ENCODE results near the gene GLDC. TPM values are rescaled to one million over a fixed set of nuclear protein-coding genes. Genes with fewer than 3 reads are reported as not detected.
"Not testable (repeated sequence)": the region's sequence is repeated elsewhere in the genome, so short reads cannot be mapped to it uniquely, and the experiment has no call there.

Gene GLDC
- total RNA-seq: not detected

GRCh38 chr9:6645355-6646292 is at the start of gene GLDC:
TSS of gene GLDC (minus strand) at chr9:6645729. CDS start at chr9:6645499, 230 bp downstream.
- no peaks in the 10 kb centered on the region for H3K9me3 ChIP-seq
- peaks cover 16% of the 10 kb centered on the region for H3K4me1 ChIP-seq
- H3K27me3 ChIP-seq: peaks cover 0 to 7% of the 10 kb centered on the region in 2 donors
- TF ChIP-seq POLR2A (IDR thresholded peaks at IDR 0.05) (peak in 1 of 3 donors; percentile 12), CTCF (IDR thresholded peaks at IDR 0.05) (no peak)
- DNase-seq (peak; percentile 49 to 77 (median 66)), ATAC-seq (peak; percentile 89)
- H3K4me3 ChIP-seq: peak within 1 kb of the TSS in 1 of 2 donors; percentile 28
- no peaks in the 10 kb centered on the region for H3K36me3 ChIP-seq (replicated peaks in 1 of 2; ENCODE audit: insufficient read depth in 1 of 2, low read depth in 2 of 2)
- intact Hi-C loops (cut with DNase I): no loop called here
- 1 to 3% methylated on average over 21 to 68 of the region's 68 CpGs for WGBS, 2 donors
- H3K27ac ChIP-seq: no peak within 1 kb of the TSS

GRCh38 chr9:6692881-6693361 is 47.4 kb upstream of the GLDC start:
- H3K27ac ChIP-seq: no peak overlapping the region
- no peaks in the 10 kb centered on the region for H3K36me3 ChIP-seq (replicated peaks in 1 of 2; ENCODE audit: insufficient read depth in 1 of 2, low read depth in 2 of 2)
- DNase-seq: no peak
- H3K4me3 ChIP-seq: no peak overlapping the region
- no peak for ATAC-seq
- H3K27me3 ChIP-seq: no peaks in the 10 kb centered on the region
- 81 to 88% methylated on average over 9 of the region's 9 CpGs for WGBS, 2 donors
- intact Hi-C loops (cut with DNase I): no loop called here
- no peaks in the 10 kb centered on the region for H3K4me1 ChIP-seq
- no peak for TF ChIP-seq POLR2A (IDR thresholded peaks at IDR 0.05)
- no peak for TF ChIP-seq CTCF (IDR thresholded peaks at IDR 0.05)
- H3K9me3 ChIP-seq: no peaks in the 10 kb centered on the region

- H3K4me1 ChIP-seq: no peaks in the 10 kb centered on the region
- H3K36me3 ChIP-seq (replicated peaks in 1 of 2; ENCODE audit: insufficient read depth in 1 of 2, low read depth in 2 of 2): no peaks in the 10 kb centered on the region
- no peaks in the 10 kb centered on the region for H3K9me3 ChIP-seq
- H3K27ac ChIP-seq: no peak overlapping the region
- TF ChIP-seq POLR2A (IDR thresholded peaks at IDR 0.05) (no peak), CTCF (IDR thresholded peaks at IDR 0.05) (no peak)
- intact Hi-C loops (cut with DNase I): no loop called here
- H3K27me3 ChIP-seq: no peaks in the 10 kb centered on the region
- ATAC-seq (no peak), DNase-seq (no peak)
- 91 to 94% methylated on average over 6 of the region's 6 CpGs for WGBS, 2 donors
- H3K4me3 ChIP-seq: no peak overlapping the region
Observed at GRCh38 chr9:6692433-6692832, 46.9 kb upstream of the GLDC start.

- H3K27me3 ChIP-seq; DNase-seq; H3K9me3 ChIP-seq; intact Hi-C loops (cut with DNase I); H3K27ac ChIP-seq; ATAC-seq; H3K4me3 ChIP-seq; H3K36me3 ChIP-seq (replicated peaks in 1 of 2; ENCODE audit: insufficient read depth in 1 of 2, low read depth in 2 of 2); H3K4me1 ChIP-seq: not testable (repeated sequence)
- WGBS, 2 donors: 94 to 99% methylated on average over 7 of the region's 7 CpGs
Observed at GRCh38 chr9:6690675-6691070, 45.1 kb upstream of the GLDC start.

GRCh38 chr9:6689893-6690674 is 44.6 kb upstream of the GLDC start:
- Histone ChIP-seq H3K27ac (no peak overlapping the region), H3K36me3 (replicated peaks in 1 of 2; ENCODE audit: insufficient read depth in 1 of 2, low read depth in 2 of 2) (no peaks in the 10 kb centered on the region), H3K27me3 (no peaks in the 10 kb centered on the region), H3K4me1 (no peaks in the 10 kb centered on the region), H3K4me3 (no peak overlapping the region), H3K9me3 (no peaks in the 10 kb centered on the region)
- intact Hi-C loops (cut with DNase I): no loop called here
- no peak for DNase-seq
- 65 to 71% methylated on average over 2 of the region's 2 CpGs for WGBS, 2 donors
- TF ChIP-seq POLR2A (IDR thresholded peaks at IDR 0.05): no peak
- TF ChIP-seq CTCF (IDR thresholded peaks at IDR 0.05): no peak
- ATAC-seq: no peak

Data from body of pancreas (tissue), 4 donors.